NT2/D1 (cell line): Measurements from ENCODE around the gene SMIM33.

Experiments used
- DNase-seq: peaks from one replicate; pipeline ENCODE4 v3.0.0-alpha.2; 2011; ENCODE audit warnings: low read depth, low spot score
- H3K27me3 ChIP-seq: 2 replicates; pipeline ENCODE4 v1.6.0; 2011; ENCODE audit warnings: mild to moderate bottlenecking; ENCODE audit not compliant: insufficient read length, insufficient read depth
- H3K36me3 ChIP-seq: 2 replicates; pipeline ENCODE4 v1.6.1; 2011; ENCODE audit warnings: mild to moderate bottlenecking, low read length, mixed read lengths; ENCODE audit not compliant: insufficient read depth, insufficient read length
- H3K4me1 ChIP-seq: 2 replicates; pipeline ENCODE4 v1.5.1; 2011; ENCODE audit not compliant: insufficient read depth, insufficient read length
- H3K4me3 ChIP-seq: 2 replicates; pipeline ENCODE4 v1.5.1; 2011; ENCODE audit warnings: low read depth; ENCODE audit not compliant: insufficient read length
- H3K9ac ChIP-seq: 2 replicates; pipeline ENCODE4 v1.6.0; 2011; ENCODE audit warnings: low read depth; ENCODE audit not compliant: insufficient read length
- H3K9me3 ChIP-seq: 2 replicates; pipeline ENCODE4 v1.5.1; 2011; ENCODE audit warnings: mild to moderate bottlenecking, low read length; ENCODE audit not compliant: insufficient read depth
- SUZ12 ChIP-seq: IDR thresholded peaks from 2 replicates; pipeline ENCODE4 v1.6.1; 2011; ENCODE audit not compliant: insufficient read length, insufficient read depth; ENCODE audit errors: extremely low read depth
- YY1 ChIP-seq: IDR thresholded peaks from 2 replicates; pipeline ENCODE4 v1.6.1; 2011; ENCODE audit not compliant: insufficient read length, insufficient read depth
- ZNF274 ChIP-seq: IDR thresholded peaks from 2 replicates; pipeline ENCODE4 v1.6.1; 2011; ENCODE audit warnings: mild to moderate bottlenecking, low read depth, low read length

The SMIM33 gene

GRCh38 chr5:139470821-139471300 lies at the start of gene SMIM33:
TSS of gene SMIM33 (plus strand) at chr5:139471004. CDS start at chr5:139471122, 118 bp downstream.
- H3K4me1 ChIP-seq, result peaks cover 27% of the 10 kb centered on the region
- no peak for DNase-seq
- peak within 1 kb of the TSS; percentile 2 for H3K9ac ChIP-seq

GRCh38 chr5:139422307-139422893 lies 48.4 kb upstream of the SMIM33 start:
- H3K9me3 ChIP-seq, result no peaks in the 10 kb centered on the region
- H3K9ac ChIP-seq, result no peak overlapping the region
- DNase-seq, result peak; percentile 40
- H3K4me3 ChIP-seq, result no peak overlapping the region
- peaks cover 47% of the 10 kb centered on the region for H3K36me3 ChIP-seq
- no peak for TF ChIP-seq YY1
- TF ChIP-seq SUZ12, result no peak
- TF ChIP-seq ZNF274, result no peak
- no peaks in the 10 kb centered on the region for H3K4me1 ChIP-seq
- H3K27me3 ChIP-seq, result no peaks in the 10 kb centered on the region

More at GRCh38 chr5:139470821-139471300, at the start of gene SMIM33:
- TF ChIP-seq YY1, result no peak
- TF ChIP-seq ZNF274, result no peak
- TF ChIP-seq SUZ12, result no peak
- Histone ChIP-seq H3K4me3 (no peak within 1 kb of the TSS), H3K9me3 (no peaks in the 10 kb centered on the region), H3K27me3 (no peaks in the 10 kb centered on the region), H3K36me3 (no peaks in the 10 kb centered on the region)

GRCh38 chr5:139425497-139425896 lies 45.3 kb upstream of the SMIM33 start:
- Histone ChIP-seq H3K4me1 (no peaks in the 10 kb centered on the region), H3K4me3 (no peak overlapping the region), H3K9me3 (no peaks in the 10 kb centered on the region), H3K9ac (no peak overlapping the region), H3K36me3 (peaks cover 42% of the 10 kb centered on the region), H3K27me3 (no peaks in the 10 kb centered on the region)
- TF ChIP-seq SUZ12 (no peak), ZNF274 (no peak), YY1 (no peak)
- no peak for DNase-seq

- Histone ChIP-seq H3K9me3 (no peaks in the 10 kb centered on the region), H3K4me3 (no peak overlapping the region), H3K36me3 (peaks cover 39% of the 10 kb centered on the region), H3K4me1 (no peaks in the 10 kb centered on the region), H3K27me3 (no peaks in the 10 kb centered on the region), H3K9ac (no peak overlapping the region)
- no peak for DNase-seq
- no peak for TF ChIP-seq SUZ12
Measured at GRCh38 chr5:139426203-139426885, 44.5 kb upstream of the SMIM33 start.

GRCh38 chr5:139430015-139430414 lies 40.8 kb upstream of the SMIM33 start:
- DNase-seq, result no peak
- TF ChIP-seq YY1 (no peak), ZNF274 (no peak), SUZ12 (no peak)
- Histone ChIP-seq H3K4me3 (no peak overlapping the region), H3K4me1 (no peaks in the 10 kb centered on the region), H3K27me3 (no peaks in the 10 kb centered on the region), H3K36me3 (peaks cover 24% of the 10 kb centered on the region), H3K9me3 (no peaks in the 10 kb centered on the region), H3K9ac (no peak overlapping the region)

- TF ChIP-seq SUZ12, result no peak
- no peak for TF ChIP-seq ZNF274
- no peak for TF ChIP-seq YY1
- no peak overlapping the region for H3K4me3 ChIP-seq
- no peak for DNase-seq
- peaks cover 15% of the 10 kb centered on the region for H3K36me3 ChIP-seq
- no peaks in the 10 kb centered on the region for H3K9me3 ChIP-seq
- no peaks in the 10 kb centered on the region for H3K27me3 ChIP-seq
- H3K9ac ChIP-seq, result no peak overlapping the region
- no peaks in the 10 kb centered on the region for H3K4me1 ChIP-seq
Measured at GRCh38 chr5:139431706-139432105, 39.1 kb upstream of the SMIM33 start.

- Histone ChIP-seq H3K27me3 (no peaks in the 10 kb centered on the region), H3K9ac (no peak overlapping the region), H3K9me3 (no peaks in the 10 kb centered on the region), H3K36me3 (peaks cover 8% of the 10 kb centered on the region), H3K4me1 (no peaks in the 10 kb centered on the region), H3K4me3 (no peak overlapping the region)
- TF ChIP-seq YY1 (no peak), ZNF274 (no peak), SUZ12 (no peak)
- DNase-seq, result no peak
Measured at GRCh38 chr5:139435676-139436075, 35.1 kb upstream of the SMIM33 start.
